ENCODE results near the gene RNF207. TPM values are rescaled to one million over a fixed set of nuclear protein-coding genes. Genes with fewer than 3 reads are reported as not detected.

RNF207 gene
- total and polyA plus RNA-seq, 2 of the 13 experiments (the other 11 are each of a cell fraction or from before 2014, with no cell fraction given), result 9.8 to 15.9 TPM

DNA sequence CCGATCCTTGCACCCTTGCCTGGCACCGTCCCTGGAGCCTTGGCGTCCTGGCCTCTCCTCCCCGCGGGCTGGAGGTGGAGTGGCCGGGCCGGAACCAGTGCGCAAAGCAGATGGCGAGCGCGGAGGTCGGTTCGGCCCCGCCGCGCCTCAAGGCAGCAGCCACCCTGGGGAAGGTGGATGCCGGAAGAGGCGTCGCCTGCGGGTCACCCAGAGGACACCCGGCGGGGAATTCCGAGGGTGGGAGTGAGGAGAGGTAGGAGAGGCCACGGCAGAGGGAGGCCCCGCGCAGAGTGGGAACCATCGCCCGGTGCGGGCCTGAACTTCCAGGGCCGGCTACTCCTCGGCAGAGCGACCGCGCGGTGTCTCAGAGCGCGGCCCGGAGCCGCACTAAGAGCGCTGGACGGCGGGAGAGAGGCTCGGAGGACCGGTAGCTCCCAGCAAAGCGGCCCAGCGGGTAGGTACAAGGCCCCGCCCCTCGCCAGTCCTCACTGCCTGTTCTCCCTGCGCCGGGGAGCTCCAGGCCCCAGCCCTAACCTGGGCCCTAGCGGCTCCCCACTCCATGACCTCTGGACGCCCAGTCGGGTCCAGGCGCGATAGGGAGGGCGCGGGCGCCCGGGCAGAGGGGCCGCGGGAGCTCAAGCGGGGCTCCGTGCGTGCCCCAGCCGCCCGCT lies at the start of gene RNF207 (continued):
- TF ChIP-seq, protein P1, sequence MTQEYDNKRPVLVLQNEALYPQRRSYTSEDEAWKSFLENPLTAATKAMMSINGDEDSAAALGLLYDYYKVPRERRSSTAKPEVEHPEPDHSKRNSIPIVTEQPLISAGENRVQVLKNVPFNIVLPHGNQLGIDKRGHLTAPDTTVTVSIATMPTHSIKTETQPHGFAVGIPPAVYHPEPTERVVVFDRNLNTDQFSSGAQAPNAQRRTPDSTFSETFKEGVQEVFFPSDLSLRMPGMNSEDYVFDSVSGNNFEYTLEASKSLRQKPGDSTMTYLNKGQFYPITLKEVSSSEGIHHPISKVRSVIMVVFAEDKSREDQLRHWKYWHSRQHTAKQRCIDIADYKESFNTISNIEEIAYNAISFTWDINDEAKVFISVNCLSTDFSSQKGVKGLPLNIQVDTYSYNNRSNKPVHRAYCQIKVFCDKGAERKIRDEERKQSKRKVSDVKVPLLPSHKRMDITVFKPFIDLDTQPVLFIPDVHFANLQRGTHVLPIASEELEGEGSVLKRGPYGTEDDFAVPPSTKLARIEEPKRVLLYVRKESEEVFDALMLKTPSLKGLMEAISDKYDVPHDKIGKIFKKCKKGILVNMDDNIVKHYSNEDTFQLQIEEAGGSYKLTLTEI (CRISPR knock-in tag; conservative IDR thresholded peaks at IDR 0.05), result no peak
- no peak for TF ChIP-seq XBP1 (CRISPR knock-in tag; IDR thresholded peaks at IDR 0.05)
- TF ChIP-seq, protein P2, sequence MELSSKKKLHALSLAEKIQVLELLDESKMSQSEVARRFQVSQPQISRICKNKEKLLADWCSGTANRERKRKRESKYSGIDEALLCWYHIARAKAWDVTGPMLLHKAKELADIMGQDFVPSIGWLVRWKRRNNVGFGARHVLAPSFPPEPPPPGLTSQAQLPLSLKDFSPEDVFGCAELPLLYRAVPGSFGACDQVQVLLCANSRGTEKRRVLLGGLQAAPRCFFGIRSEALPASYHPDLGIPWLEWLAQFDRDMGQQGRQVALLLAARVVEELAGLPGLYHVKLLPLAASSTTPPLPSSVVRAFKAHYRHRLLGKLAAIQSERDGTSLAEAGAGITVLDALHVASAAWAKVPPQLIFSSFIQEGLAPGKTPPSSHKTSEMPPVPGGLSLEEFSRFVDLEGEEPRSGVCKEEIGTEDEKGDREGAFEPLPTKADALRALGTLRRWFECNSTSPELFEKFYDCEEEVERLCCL (CRISPR knock-in tag; IDR thresholded peaks at IDR 0.05; ENCODE audit: borderline replicate concordance), result peak; percentile 68; the same call in 1 of the 2 replicates
- TF ChIP-seq, protein P3, sequence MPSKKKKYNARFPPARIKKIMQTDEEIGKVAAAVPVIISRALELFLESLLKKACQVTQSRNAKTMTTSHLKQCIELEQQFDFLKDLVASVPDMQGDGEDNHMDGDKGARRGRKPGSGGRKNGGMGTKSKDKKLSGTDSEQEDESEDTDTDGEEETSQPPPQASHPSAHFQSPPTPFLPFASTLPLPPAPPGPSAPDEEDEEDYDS (CRISPR knock-in tag; IDR thresholded peaks at IDR 0.05), result no peak; the same call in 1 of the 2 replicates
- TF ChIP-seq ZNF687 (CRISPR knock-in tag; IDR thresholded peaks at IDR 0.05), result peak; percentile 86
- no peak for TF ChIP-seq RERE (CRISPR knock-in tag; IDR thresholded peaks at IDR 0.05; ENCODE audit: low read depth)
- TF ChIP-seq TMF1 (CRISPR knock-in tag; IDR thresholded peaks at IDR 0.05; ENCODE audit: low read depth), result peak; percentile 16; the same call in 1 of the 2 replicates
- TF ChIP-seq NR3C1 (CRISPR knock-in tag; IDR thresholded peaks at IDR 0.05), result no peak
- TF ChIP-seq ZNF83 (CRISPR knock-in tag; IDR thresholded peaks at IDR 0.05; ENCODE audit: borderline replicate concordance), result no peak; the same call in 1 of the 2 replicates
- no peak for TF ChIP-seq ZFP36L2 (CRISPR knock-in tag; IDR thresholded peaks at IDR 0.05)
- 0 out of 2 replicates have a peak, but pooled peaks have one; percentile 33 for TF ChIP-seq ZNF30 (CRISPR knock-in tag; IDR thresholded peaks at IDR 0.05)
- TF ChIP-seq SALL1 (CRISPR knock-in tag; IDR thresholded peaks at IDR 0.05), result peak; percentile 78
- TF ChIP-seq ELF1 (CRISPR knock-in tag; IDR thresholded peaks at IDR 0.05), result peak; percentile 89
- TF ChIP-seq ZNF430 (CRISPR knock-in tag; IDR thresholded peaks at IDR 0.05), result peak; percentile 55; the same call in 1 of the 2 replicates
- TF ChIP-seq ARHGAP35 (CRISPR knock-in tag; IDR thresholded peaks at IDR 0.05; ENCODE audit: borderline replicate concordance), result 0 out of 2 replicates have a peak, but pooled peaks have one; percentile 72
- TF ChIP-seq STAG1 (CRISPR knock-in tag; IDR thresholded peaks at IDR 0.05), result 0 out of 2 replicates have a peak, but pooled peaks have one; percentile 7
